Measurements from ENCODE around the gene NCCRP1. TPM values are rescaled to one million over a fixed set of nuclear protein-coding genes. Genes with fewer than 3 reads are reported as not detected.

NCCRP1 gene
- total RNA-seq, 4 donors from 2014 or later, result 367 to 798 (median 407) TPM

GRCh38 chr19:39248806-39249205 lies 52.0 kb downstream of the NCCRP1 start, which contains the start of gene IFNL4:
Gene IFNL4 (minus strand): TSS chr19:39248856.
- no peak within 1 kb of the TSS for H3K4me3 ChIP-seq (ENCODE audit: low read depth, poor library complexity, severe bottlenecking)
- intact Hi-C loops (cut with DNase I; ENCODE audit: low total_unique reads), result no loop called here

DNA sequence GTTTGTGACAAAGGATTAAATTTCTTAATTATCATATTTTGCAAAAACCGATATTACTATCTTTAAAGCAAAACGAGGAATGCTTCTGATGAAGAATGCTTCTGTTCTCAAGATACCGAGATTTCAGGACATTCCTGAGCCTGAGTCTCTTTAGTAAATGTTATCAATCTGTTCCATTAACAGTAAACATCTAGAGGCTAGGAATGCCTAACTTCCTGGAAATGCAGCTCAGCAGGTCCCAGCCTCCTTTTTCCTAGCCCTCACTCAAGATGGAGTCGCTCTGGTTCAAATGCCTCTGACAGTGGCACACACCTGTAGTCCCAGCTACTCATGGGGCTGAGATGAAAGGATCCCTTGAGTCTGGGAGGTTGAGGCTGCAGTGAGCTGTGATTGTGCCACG lies 54.3 kb downstream of the NCCRP1 start:
- DNase-seq (ENCODE audit: low spot score in 2 of 2), result no peak
- TF ChIP-seq, protein P1, sequence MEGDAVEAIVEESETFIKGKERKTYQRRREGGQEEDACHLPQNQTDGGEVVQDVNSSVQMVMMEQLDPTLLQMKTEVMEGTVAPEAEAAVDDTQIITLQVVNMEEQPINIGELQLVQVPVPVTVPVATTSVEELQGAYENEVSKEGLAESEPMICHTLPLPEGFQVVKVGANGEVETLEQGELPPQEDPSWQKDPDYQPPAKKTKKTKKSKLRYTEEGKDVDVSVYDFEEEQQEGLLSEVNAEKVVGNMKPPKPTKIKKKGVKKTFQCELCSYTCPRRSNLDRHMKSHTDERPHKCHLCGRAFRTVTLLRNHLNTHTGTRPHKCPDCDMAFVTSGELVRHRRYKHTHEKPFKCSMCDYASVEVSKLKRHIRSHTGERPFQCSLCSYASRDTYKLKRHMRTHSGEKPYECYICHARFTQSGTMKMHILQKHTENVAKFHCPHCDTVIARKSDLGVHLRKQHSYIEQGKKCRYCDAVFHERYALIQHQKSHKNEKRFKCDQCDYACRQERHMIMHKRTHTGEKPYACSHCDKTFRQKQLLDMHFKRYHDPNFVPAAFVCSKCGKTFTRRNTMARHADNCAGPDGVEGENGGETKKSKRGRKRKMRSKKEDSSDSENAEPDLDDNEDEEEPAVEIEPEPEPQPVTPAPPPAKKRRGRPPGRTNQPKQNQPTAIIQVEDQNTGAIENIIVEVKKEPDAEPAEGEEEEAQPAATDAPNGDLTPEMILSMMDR (IDR thresholded peaks at IDR 0.05), result no peak
- intact Hi-C loops (cut with DNase I; ENCODE audit: low total_unique reads), result no loop called here
- H3K4me3 ChIP-seq (ENCODE audit: low read depth, poor library complexity, severe bottlenecking), result no peak overlapping the region
- WGBS, 2 donors, result 87 to 92% methylated on average over 5 of the region's 5 CpGs

More at GRCh38 chr19:39248806-39249205, 52.0 kb downstream of the NCCRP1 start, which contains the start of gene IFNL4:
- 70 to 74% methylated on average over 9 to 13 of the region's 13 CpGs for WGBS, 2 donors
- TF ChIP-seq, protein P1 (IDR thresholded peaks at IDR 0.05), result no peak
- no peak for TF ChIP-seq POLR2A (IDR thresholded peaks at IDR 0.05)
- no peak for DNase-seq (ENCODE audit: low spot score in 2 of 2)

Other genes with a start within 250 kb of the NCCRP1 start
- gene FBXO17, start 221.2 kb upstream of the NCCRP1 start, total RNA-seq, result 10 to 100 TPM; 13.2 to 46.5 (median 34.3) TPM
- gene FBXO27, start 164.4 kb upstream of the NCCRP1 start, total RNA-seq, result 10 to 100 TPM; 25.0 to 33.3 (median 29.1) TPM
- gene ACP7, start 112.6 kb upstream of the NCCRP1 start, total RNA-seq, result 10 to 100 TPM; 20.8 to 46.5 (median 29.0) TPM
- 10 to 100 TPM; 30.9 to 65.7 (median 40.1) TPM for gene PAK4, start 71.2 kb upstream of the NCCRP1 start, total RNA-seq
- gene SYCN, start 7.3 kb downstream of the NCCRP1 start, total RNA-seq, result not detected
- not detected for gene IFNL3, start 48.0 kb downstream of the NCCRP1 start, total RNA-seq
- gene IFNL4, start 51.9 kb downstream of the NCCRP1 start, total RNA-seq, result not detected
- gene IFNL2, start 71.4 kb downstream of the NCCRP1 start, total RNA-seq, result not detected
- gene IFNL1, start 99.4 kb downstream of the NCCRP1 start, total RNA-seq, result not detected
- gene LRFN1, start 123.9 kb downstream of the NCCRP1 start, total RNA-seq, result 1 to 10 TPM in 2 of 4 donors, under 1 TPM in 2; 0.46 to 3.5 (median 1.5) TPM
- gene GMFG, start 139.1 kb downstream of the NCCRP1 start, total RNA-seq, result 10 to 100 TPM in 2 of 4 donors, 1 to 10 TPM in 1, under 1 TPM in 1; 0.72 to 12.6 (median 8.8) TPM
- 100 to 1,000 TPM; 102 to 132 (median 118) TPM for gene SAMD4B, start 145.5 kb downstream of the NCCRP1 start, total RNA-seq
- gene PAF1, start 194.1 kb downstream of the NCCRP1 start, total RNA-seq, result 10 to 100 TPM; 22.4 to 48.0 (median 36.3) TPM
- gene MED29, start 194.4 kb downstream of the NCCRP1 start, total RNA-seq, result 10 to 100 TPM; 30.3 to 35.8 (median 33.3) TPM
- gene ZFP36, start 209.9 kb downstream of the NCCRP1 start, total RNA-seq, result 100 to 1,000 TPM; 170 to 536 (median 280) TPM
- 1 to 10 TPM; 3.0 to 6.4 (median 4.3) TPM for gene PLEKHG2, start 215.7 kb downstream of the NCCRP1 start, total RNA-seq
- gene RPS16, start 239.0 kb downstream of the NCCRP1 start, total RNA-seq, result 1,000 to 10,000 TPM; 1,726 to 3,026 (median 2,088) TPM
- gene SUPT5H, start 248.6 kb downstream of the NCCRP1 start, total RNA-seq, result 100 to 1,000 TPM in 1 of 4 donors, 10 to 100 TPM in 3; 70.0 to 102 (median 77.3) TPM